OCI-LY7 (cell line): ENCODE measurements around the gene GALNT10.

Experiments
- CTCF ChIP-seq: fragments of 200-600 bp; sonication (generic); conservative IDR thresholded peaks from 2 replicates; pipeline ENCODE4 v1.5.1; 2014; ENCODE audit warnings: mild to moderate bottlenecking, antibody characterized with exemption, low read length, moderate library complexity, mixed read lengths
- EZH2phosphoT487 ChIP-seq: fragments of 200-600 bp; sonication (generic); IDR thresholded peaks from 2 replicates; pipeline ENCODE4 v1.6.1; 2018; ENCODE audit warnings: low read depth, borderline replicate concordance, mild to moderate bottlenecking, mixed run types, antibody characterized with exemption, low read length, moderate library complexity, mixed read lengths

- TF ChIP-seq EZH2phosphoT487 (no peak), CTCF (no peak)
Observed at GRCh38 chr5:154220625-154221024, 30.1 kb downstream of the GALNT10 start.
